ENCODE data around the gene ARHGEF12. TPM values are rescaled to one million over a fixed set of nuclear protein-coding genes. Genes with fewer than 3 reads are reported as not detected.

Gene ARHGEF12
- polyA plus RNA-seq, 2 donors, result 15.3 to 17.9 TPM

DNA sequence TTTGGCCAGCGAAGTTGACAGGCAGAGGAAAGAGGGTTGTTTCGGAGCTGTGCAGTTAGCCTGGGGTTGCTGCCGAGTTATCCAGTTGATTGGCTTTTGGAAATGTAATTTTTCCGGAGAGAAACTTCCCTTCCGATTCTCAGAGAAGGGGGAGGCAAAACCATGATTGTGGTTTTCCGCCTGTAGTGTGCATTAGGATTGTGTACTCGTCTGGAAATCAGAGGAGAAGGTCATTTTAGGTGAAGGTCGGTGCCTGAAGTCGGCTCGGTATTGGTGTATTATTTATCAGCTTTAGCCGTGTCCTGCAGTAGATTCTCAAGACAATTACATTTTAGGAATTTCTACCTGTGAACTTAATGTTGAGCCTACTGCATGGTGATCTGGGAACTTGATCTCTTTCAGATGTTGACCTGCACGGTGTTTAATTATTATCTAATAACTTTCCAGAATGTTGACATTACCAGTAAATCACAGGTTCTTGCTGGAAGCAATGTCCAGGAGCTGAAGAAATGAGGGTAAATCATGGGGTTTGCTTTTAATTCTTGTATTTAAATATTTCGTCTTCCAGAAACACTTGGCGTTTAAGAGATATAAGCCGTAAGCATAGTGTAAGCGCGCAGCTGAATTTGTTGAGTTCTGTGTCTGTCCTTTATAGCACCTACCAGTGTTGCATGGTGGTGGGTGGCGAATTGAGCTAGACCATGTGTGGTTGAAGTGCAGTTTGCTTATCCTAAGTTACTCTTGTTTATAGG, 1.3 kb downstream of the ARHGEF12 start:
- Histone ChIP-seq H3K4me1 (ENCODE audit: control insufficient read depth in 2 of 2, insufficient read depth in 2 of 2, low read length in 1 of 2) (no peaks in the 10 kb centered on the region), H3K27me3 (ENCODE audit: control insufficient read depth in 1 of 2, insufficient read depth in 2 of 2, low read length in 2 of 2) (no peaks in the 10 kb centered on the region), H3K4me3 (ENCODE audit: low read depth in 1 of 2, low read length in 2 of 2) (peak overlapping the region; percentile 90 to 99), H3K9me3 (ENCODE audit: control insufficient read depth in 2 of 2, insufficient read depth in 1 of 2, low read depth in 1 of 2, low read length in 1 of 2) (no peaks in the 10 kb centered on the region), H3K27ac (ENCODE audit: low read depth in 2 of 2, low read length in 1 of 2) (peak overlapping the region; percentile 95), H3K36me3 (ENCODE audit: control insufficient read depth in 2 of 2, insufficient read depth in 2 of 2, low read length in 1 of 2) (no peaks in the 10 kb centered on the region)
- 8 to 11% methylated on average over 18 of the region's 18 CpGs for WGBS, 2 donors

DNA sequence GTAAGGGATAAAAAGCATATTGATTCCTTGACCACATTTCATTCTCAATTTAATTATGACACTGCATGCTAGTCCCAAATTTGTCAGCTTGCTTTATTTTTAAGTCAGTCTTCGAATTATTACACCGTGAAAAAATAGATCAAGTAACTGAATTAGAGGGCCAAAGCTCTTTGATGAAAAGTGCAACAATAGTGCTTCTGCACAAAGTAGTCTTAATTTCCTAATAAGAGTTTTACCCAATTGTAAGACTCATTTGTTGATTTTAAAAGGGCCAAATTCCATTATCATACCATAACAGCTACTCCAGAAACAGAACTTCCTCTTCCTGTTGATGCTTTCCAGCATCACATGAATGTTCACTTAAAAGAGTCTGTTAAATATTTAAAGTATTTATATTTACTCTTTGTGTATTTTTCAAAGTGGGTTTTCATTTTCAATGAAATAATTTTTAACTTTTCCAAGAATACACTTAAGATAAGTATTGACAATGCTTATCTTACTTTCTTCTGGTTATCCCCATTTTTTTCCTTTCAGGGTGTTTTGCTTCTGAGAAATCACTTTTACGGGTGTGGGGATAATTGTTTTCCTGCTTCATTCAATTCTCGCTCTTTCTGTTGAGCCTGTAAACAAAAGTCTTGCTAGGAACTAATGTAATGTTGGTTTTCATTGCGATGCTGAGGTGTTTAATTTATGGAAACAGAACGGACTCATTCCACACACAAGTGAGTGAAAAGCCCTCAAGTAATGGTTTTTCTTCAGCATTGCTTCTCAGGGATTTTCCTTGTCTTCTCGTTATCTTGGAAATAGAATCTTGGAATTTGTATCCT, 2.1 kb downstream of the ARHGEF12 start:
- 17 to 20% methylated on average over 7 of the region's 7 CpGs for WGBS, 2 donors
- Histone ChIP-seq H3K36me3 (ENCODE audit: control insufficient read depth in 2 of 2, insufficient read depth in 2 of 2, low read length in 1 of 2) (no peaks in the 10 kb centered on the region), H3K4me1 (ENCODE audit: control insufficient read depth in 2 of 2, insufficient read depth in 2 of 2, low read length in 1 of 2) (no peaks in the 10 kb centered on the region), H3K27me3 (ENCODE audit: control insufficient read depth in 1 of 2, insufficient read depth in 2 of 2, low read length in 2 of 2) (no peaks in the 10 kb centered on the region), H3K9me3 (ENCODE audit: control insufficient read depth in 2 of 2, insufficient read depth in 1 of 2, low read depth in 1 of 2, low read length in 1 of 2) (no peaks in the 10 kb centered on the region), H3K4me3 (ENCODE audit: low read depth in 1 of 2, low read length in 2 of 2) (peak overlapping the region; percentile 44 to 99), H3K27ac (ENCODE audit: low read depth in 2 of 2, low read length in 1 of 2) (peak overlapping the region; percentile 34 to 57)

DNA sequence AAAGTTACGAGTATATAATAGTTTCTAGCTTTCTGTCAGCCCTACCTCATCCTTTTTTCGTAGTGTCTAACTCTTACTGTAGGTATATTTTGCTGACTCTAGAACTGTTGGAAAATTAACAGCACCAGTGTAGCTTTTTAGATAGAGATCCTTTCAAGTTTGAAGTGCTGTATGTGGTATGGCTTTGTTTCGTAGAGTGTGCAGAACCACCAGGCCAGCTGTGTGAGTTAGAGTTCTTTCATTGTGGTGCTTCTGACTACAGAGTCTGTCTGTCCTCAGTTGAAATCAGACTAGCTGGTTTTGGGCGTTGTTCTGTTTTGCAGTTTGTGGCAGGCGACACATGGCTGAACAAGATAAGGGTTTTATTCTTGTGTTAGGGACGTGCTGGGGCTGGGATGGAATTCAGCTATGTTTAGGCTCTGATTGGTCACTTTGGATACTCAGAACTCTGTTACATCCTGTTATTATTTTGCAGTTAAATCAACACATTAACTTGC, 3.2 kb downstream of the ARHGEF12 start:
- H3K4me1 ChIP-seq (ENCODE audit: control insufficient read depth in 2 of 2, insufficient read depth in 2 of 2, low read length in 1 of 2), result no peaks in the 10 kb centered on the region
- no peaks in the 10 kb centered on the region for H3K36me3 ChIP-seq (ENCODE audit: control insufficient read depth in 2 of 2, insufficient read depth in 2 of 2, low read length in 1 of 2)
- H3K9me3 ChIP-seq (ENCODE audit: control insufficient read depth in 2 of 2, insufficient read depth in 1 of 2, low read depth in 1 of 2, low read length in 1 of 2), result no peaks in the 10 kb centered on the region
- 15 to 16% methylated on average over 6 of the region's 6 CpGs for WGBS, 2 donors
- peak overlapping the region; percentile 3 to 76 for H3K27ac ChIP-seq (ENCODE audit: low read depth in 2 of 2, low read length in 1 of 2)
- H3K4me3 ChIP-seq (ENCODE audit: low read depth in 1 of 2, low read length in 2 of 2), result peak overlapping the region in 1 of 2 donors; percentile 43
- H3K27me3 ChIP-seq (ENCODE audit: control insufficient read depth in 1 of 2, insufficient read depth in 2 of 2, low read length in 2 of 2), result no peaks in the 10 kb centered on the region

DNA sequence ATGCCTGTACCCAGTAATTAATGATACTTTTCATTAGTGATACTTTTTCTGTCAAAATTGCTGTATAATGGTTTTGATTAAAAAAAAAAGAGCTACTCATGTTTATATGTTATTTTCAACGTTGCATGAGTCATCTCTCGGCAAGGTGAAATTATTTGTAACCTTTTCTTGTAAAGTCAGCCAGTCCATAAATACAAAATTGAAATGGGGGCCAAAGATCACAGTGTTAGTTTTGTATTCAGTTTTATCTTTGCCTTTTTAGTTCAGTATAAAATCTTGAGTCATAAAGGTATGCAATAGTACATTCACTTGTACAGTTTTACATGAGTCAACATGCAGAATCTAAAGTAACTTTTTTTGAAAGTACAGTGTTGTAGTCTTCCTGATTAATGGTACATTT, 4.3 kb downstream of the ARHGEF12 start:
- no peak overlapping the region for H3K4me3 ChIP-seq (ENCODE audit: low read depth in 1 of 2, low read length in 2 of 2)
- H3K27ac ChIP-seq (ENCODE audit: low read depth in 2 of 2, low read length in 1 of 2), result no peak overlapping the region
- H3K27me3 ChIP-seq (ENCODE audit: control insufficient read depth in 1 of 2, insufficient read depth in 2 of 2, low read length in 2 of 2), result no peaks in the 10 kb centered on the region
- H3K4me1 ChIP-seq (ENCODE audit: control insufficient read depth in 2 of 2, insufficient read depth in 2 of 2, low read length in 1 of 2), result no peaks in the 10 kb centered on the region
- no peaks in the 10 kb centered on the region for H3K36me3 ChIP-seq (ENCODE audit: control insufficient read depth in 2 of 2, insufficient read depth in 2 of 2, low read length in 1 of 2)
- 15 to 17% methylated on average over 2 of the region's 2 CpGs for WGBS, 2 donors
- no peaks in the 10 kb centered on the region for H3K9me3 ChIP-seq (ENCODE audit: control insufficient read depth in 2 of 2, insufficient read depth in 1 of 2, low read depth in 1 of 2, low read length in 1 of 2)

DNA sequence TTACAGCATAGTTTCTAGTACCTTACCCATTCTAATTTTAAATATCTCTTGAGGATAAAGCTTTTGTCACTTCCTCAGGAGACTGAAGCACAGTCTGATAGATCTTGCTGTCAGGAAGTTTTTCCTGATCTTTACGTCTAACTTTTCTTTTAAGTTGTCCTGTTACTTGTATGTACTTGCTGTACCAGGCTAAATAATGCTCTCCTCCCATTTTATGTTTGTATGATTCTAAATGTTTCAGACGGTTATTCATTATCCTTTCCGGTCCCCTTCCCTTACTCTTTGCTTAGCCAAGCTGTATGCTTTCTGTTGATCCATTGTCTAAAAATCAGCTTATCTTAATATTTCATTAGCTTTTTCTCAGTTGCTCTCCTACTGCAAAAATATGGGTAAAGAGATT, 6.0 kb downstream of the ARHGEF12 start:
- Histone ChIP-seq H3K4me3 (ENCODE audit: low read depth in 1 of 2, low read length in 2 of 2) (no peak overlapping the region), H3K27me3 (ENCODE audit: control insufficient read depth in 1 of 2, insufficient read depth in 2 of 2, low read length in 2 of 2) (no peaks in the 10 kb centered on the region), H3K4me1 (ENCODE audit: control insufficient read depth in 2 of 2, insufficient read depth in 2 of 2, low read length in 1 of 2) (peaks cover 0 to 3% of the 10 kb centered on the region in 2 donors), H3K27ac (ENCODE audit: low read depth in 2 of 2, low read length in 1 of 2) (no peak overlapping the region), H3K9me3 (ENCODE audit: control insufficient read depth in 2 of 2, insufficient read depth in 1 of 2, low read depth in 1 of 2, low read length in 1 of 2) (no peaks in the 10 kb centered on the region), H3K36me3 (ENCODE audit: control insufficient read depth in 2 of 2, insufficient read depth in 2 of 2, low read length in 1 of 2) (no peaks in the 10 kb centered on the region)
- 35 to 50% methylated on average over 3 of the region's 3 CpGs for WGBS, 2 donors

DNA sequence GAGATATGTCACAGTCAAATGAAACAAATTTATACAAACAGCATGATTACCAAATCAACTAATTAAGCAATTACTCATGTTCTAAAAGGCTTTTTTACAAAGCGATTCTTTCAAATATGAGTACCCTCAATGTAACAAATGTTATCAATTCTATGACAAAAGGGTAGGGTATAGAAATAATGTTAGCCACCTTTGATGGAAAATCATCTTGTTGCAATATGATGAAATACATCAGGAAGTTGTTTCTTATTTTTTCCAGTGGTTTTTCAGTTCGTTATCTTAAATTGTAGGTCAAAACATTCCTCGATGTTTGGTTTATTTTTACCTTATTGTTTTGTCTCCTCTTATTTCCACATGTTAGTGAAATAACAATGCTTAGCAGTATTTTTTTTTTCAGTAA, 6.5 kb downstream of the ARHGEF12 start:
- H3K27me3 ChIP-seq (ENCODE audit: control insufficient read depth in 1 of 2, insufficient read depth in 2 of 2, low read length in 2 of 2), result no peaks in the 10 kb centered on the region
- no peak overlapping the region for H3K4me3 ChIP-seq (ENCODE audit: low read depth in 1 of 2, low read length in 2 of 2)

DNA sequence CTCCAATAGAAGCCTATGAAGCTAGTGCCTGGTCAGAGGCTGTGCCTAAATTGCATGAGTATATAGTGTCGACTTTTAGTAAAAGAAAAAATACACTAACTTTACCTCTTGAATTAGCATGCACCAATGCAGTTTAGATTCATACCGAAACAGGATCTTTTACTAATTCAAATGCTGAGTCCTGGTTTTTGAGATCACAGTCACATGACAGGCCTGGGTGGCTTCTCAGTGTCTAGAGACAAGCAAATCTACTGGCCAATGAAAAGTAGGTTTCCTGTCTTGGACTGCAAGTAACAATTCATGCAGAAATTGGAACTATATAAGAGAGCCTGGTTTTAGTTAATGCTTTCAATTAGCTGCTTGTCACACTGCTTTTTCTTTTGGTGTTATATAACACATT, 7.2 kb downstream of the ARHGEF12 start:
- H3K36me3 ChIP-seq (ENCODE audit: control insufficient read depth in 2 of 2, insufficient read depth in 2 of 2, low read length in 1 of 2), result no peaks in the 10 kb centered on the region
- H3K27ac ChIP-seq (ENCODE audit: low read depth in 2 of 2, low read length in 1 of 2), result no peak overlapping the region
- H3K9me3 ChIP-seq (ENCODE audit: control insufficient read depth in 2 of 2, insufficient read depth in 1 of 2, low read depth in 1 of 2, low read length in 1 of 2), result no peaks in the 10 kb centered on the region
- H3K4me1 ChIP-seq (ENCODE audit: control insufficient read depth in 2 of 2, insufficient read depth in 2 of 2, low read length in 1 of 2), result peaks cover 0 to 3% of the 10 kb centered on the region in 2 donors
- 60 to 74% methylated on average over 2 of the region's 2 CpGs for WGBS, 2 donors
- H3K4me3 ChIP-seq (ENCODE audit: low read depth in 1 of 2, low read length in 2 of 2), result no peak overlapping the region
- no peaks in the 10 kb centered on the region for H3K27me3 ChIP-seq (ENCODE audit: control insufficient read depth in 1 of 2, insufficient read depth in 2 of 2, low read length in 2 of 2)

More for the DNA sequence above, 6.5 kb downstream of the ARHGEF12 start:
- Histone ChIP-seq H3K9me3 (ENCODE audit: control insufficient read depth in 2 of 2, insufficient read depth in 1 of 2, low read depth in 1 of 2, low read length in 1 of 2) (no peaks in the 10 kb centered on the region), H3K36me3 (ENCODE audit: control insufficient read depth in 2 of 2, insufficient read depth in 2 of 2, low read length in 1 of 2) (no peaks in the 10 kb centered on the region), H3K27ac (ENCODE audit: low read depth in 2 of 2, low read length in 1 of 2) (no peak overlapping the region), H3K4me1 (ENCODE audit: control insufficient read depth in 2 of 2, insufficient read depth in 2 of 2, low read length in 1 of 2) (peaks cover 0 to 3% of the 10 kb centered on the region in 2 donors)
- WGBS, 2 donors, result 82 to 86% methylated on average over 3 of the region's 3 CpGs

DNA sequence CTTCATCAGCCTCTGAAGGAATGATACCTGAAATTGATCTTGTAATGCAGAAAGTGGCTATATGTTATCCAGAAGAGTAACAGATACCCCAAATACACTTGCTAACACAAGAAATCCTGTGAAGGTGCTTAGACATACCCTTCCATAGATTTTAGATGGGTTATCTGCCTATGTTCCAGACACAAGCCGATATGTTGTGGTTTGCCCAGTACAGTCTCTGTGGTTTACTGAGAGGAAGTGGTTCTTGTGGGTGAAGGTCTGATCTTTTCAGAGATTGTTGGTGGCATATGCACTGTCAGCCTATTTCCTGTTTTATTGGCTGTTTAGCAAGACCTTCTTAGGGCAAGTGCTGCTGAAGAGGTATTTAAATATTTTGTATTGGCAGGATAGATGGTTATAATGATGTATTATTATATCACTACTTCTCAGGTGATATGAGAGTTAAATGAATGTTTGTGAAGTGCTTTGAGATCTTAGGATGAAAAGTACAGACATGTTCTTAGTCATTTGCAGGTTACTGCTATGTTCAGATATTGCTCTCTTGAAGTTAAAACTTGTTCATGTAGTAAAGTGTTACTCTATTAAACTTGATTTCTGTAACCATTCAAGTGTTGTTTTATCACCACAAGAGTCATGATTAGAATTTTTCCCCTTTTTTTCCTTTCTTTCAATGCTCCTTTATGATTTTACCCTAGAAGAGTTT, 8.2 kb downstream of the ARHGEF12 start:
- Histone ChIP-seq H3K36me3 (ENCODE audit: control insufficient read depth in 2 of 2, insufficient read depth in 2 of 2, low read length in 1 of 2) (no peaks in the 10 kb centered on the region), H3K9me3 (ENCODE audit: control insufficient read depth in 2 of 2, insufficient read depth in 1 of 2, low read depth in 1 of 2, low read length in 1 of 2) (no peaks in the 10 kb centered on the region), H3K27ac (ENCODE audit: low read depth in 2 of 2, low read length in 1 of 2) (no peak overlapping the region), H3K4me3 (ENCODE audit: low read depth in 1 of 2, low read length in 2 of 2) (no peak overlapping the region), H3K4me1 (ENCODE audit: control insufficient read depth in 2 of 2, insufficient read depth in 2 of 2, low read length in 1 of 2) (peaks cover 0 to 3% of the 10 kb centered on the region in 2 donors), H3K27me3 (ENCODE audit: control insufficient read depth in 1 of 2, insufficient read depth in 2 of 2, low read length in 2 of 2) (no peaks in the 10 kb centered on the region)
- 61% methylated on average over 1 of the region's 1 CpG for WGBS, 2 donors

DNA sequence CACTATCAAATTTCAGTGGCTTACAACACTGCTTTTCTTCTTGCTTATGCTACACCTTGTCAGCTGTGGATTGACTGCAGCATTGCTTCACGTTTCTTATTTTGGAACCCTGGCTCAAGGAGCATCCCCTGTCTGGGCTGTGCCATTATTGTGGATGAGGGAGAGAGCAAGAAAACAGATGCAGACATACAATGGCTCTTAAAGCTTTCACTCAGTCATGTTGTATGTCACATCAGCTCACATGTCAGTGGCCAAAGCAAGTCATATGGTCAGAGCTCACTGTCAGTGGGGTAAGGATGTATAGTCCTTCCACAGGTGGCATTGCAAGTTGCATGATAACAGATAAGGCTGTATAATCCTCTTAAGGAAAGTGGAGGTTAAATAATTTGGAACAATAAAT, 10.0 kb downstream of the ARHGEF12 start:
- Histone ChIP-seq H3K27me3 (ENCODE audit: control insufficient read depth in 1 of 2, insufficient read depth in 2 of 2, low read length in 2 of 2) (no peaks in the 10 kb centered on the region), H3K4me1 (ENCODE audit: control insufficient read depth in 2 of 2, insufficient read depth in 2 of 2, low read length in 1 of 2) (peaks cover 0 to 3% of the 10 kb centered on the region in 2 donors), H3K4me3 (ENCODE audit: low read depth in 1 of 2, low read length in 2 of 2) (no peak overlapping the region), H3K9me3 (ENCODE audit: control insufficient read depth in 2 of 2, insufficient read depth in 1 of 2, low read depth in 1 of 2, low read length in 1 of 2) (no peaks in the 10 kb centered on the region), H3K27ac (ENCODE audit: low read depth in 2 of 2, low read length in 1 of 2) (no peak overlapping the region), H3K36me3 (ENCODE audit: control insufficient read depth in 2 of 2, insufficient read depth in 2 of 2, low read length in 1 of 2) (no peaks in the 10 kb centered on the region)
- 25 to 31% methylated on average over 1 of the region's 1 CpG for WGBS, 2 donors

Data from esophagus (tissue), 2 donors.